HG03280 (cell line): ENCODE results near the gene MED15.
"Not testable (repeated sequence)": the region's sequence is repeated elsewhere in the genome, so short reads cannot be mapped to it uniquely, and the experiment has no call there.

Experiments used
- ATAC-seq: cut with Tn5 transposase; IDR thresholded peaks from one replicate; pipeline ENCODE4 v1.9.1; 2021; ENCODE audit warnings: mild to moderate bottlenecking, moderate library complexity; ENCODE audit not compliant: unreplicated experiment

The MED15 gene

GRCh38 chr22:20507253-20508066 lies at the start of gene MED15:
Gene MED15, plus strand, starts transcription at chr22:20507610. Its CDS starts 69 bp downstream, at chr22:20507679.
- peak; percentile 94 for ATAC-seq

- ATAC-seq = no peak
Observed at GRCh38 chr22:20458530-20459151, 48.8 kb upstream of the MED15 start.

- no peak for ATAC-seq
Observed at GRCh38 chr22:20459152-20459542, 48.3 kb upstream of the MED15 start.

- ATAC-seq = no peak
Observed at GRCh38 chr22:20459862-20460261, 47.5 kb upstream of the MED15 start.

- ATAC-seq = no peak
Observed at GRCh38 chr22:20463324-20464095, 43.9 kb upstream of the MED15 start.

- no peak for ATAC-seq
Observed at GRCh38 chr22:20464096-20464614, 43.3 kb upstream of the MED15 start.

GRCh38 chr22:20464912-20465758 lies 42.3 kb upstream of the MED15 start:
- ATAC-seq = no peak

- ATAC-seq = no peak
Observed at GRCh38 chr22:20465759-20466077, 41.7 kb upstream of the MED15 start.

- ATAC-seq = no peak
Observed at GRCh38 chr22:20466659-20467379, 40.6 kb upstream of the MED15 start.

- no peak for ATAC-seq
Observed at GRCh38 chr22:20469110-20469868, 38.1 kb upstream of the MED15 start.

- ATAC-seq = not testable (repeated sequence)
Observed at GRCh38 chr22:20470525-20470924, 36.9 kb upstream of the MED15 start.

GRCh38 chr22:20471126-20471833 lies 36.1 kb upstream of the MED15 start:
- ATAC-seq = no peak

- ATAC-seq = no peak
Observed at GRCh38 chr22:20472629-20473442, 34.6 kb upstream of the MED15 start.

- no peak for ATAC-seq
Observed at GRCh38 chr22:20475115-20475436, 32.3 kb upstream of the MED15 start.

- ATAC-seq = not testable (repeated sequence)
Observed at GRCh38 chr22:20475569-20475968, 31.8 kb upstream of the MED15 start.

GRCh38 chr22:20478059-20478458 lies 29.4 kb upstream of the MED15 start:
- not testable (repeated sequence) for ATAC-seq

- ATAC-seq = no peak
Observed at GRCh38 chr22:20479612-20480196, 27.7 kb upstream of the MED15 start.

GRCh38 chr22:20483143-20483506 lies 24.3 kb upstream of the MED15 start:
- not testable (repeated sequence) for ATAC-seq
